ENCODE results near the gene CACNA1F. TPM values are rescaled to one million over a fixed set of nuclear protein-coding genes. Genes with fewer than 3 reads are reported as not detected.
A peak's percentile ranks its signal among the peaks of the same experiment; 100 is the strongest.

Gene CACNA1F
- polyA plus RNA-seq, 3 donors, result 0.73 TPM; not detected in 2

DNA sequence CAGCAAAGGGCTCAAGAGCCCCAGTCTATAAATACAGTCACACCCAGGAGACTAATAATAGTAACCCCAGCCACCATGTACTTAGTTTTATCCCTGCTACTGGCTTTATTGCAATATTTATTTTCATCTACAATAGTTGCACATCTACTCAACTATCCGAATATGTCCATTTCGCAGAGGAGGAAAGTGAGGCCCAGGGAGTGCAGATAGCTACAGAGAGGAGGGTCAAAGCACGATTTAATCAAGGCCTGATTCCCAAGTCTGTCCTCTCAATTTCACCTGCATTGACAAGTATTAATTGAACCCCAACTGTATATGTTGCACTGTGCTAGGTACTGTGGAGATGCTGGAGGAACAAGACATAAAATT is 65.4 kb downstream of the CACNA1F start:
- Histone ChIP-seq H3K4me2 (replicated peaks; ENCODE audit: extremely low read depth, low read length, poor library complexity, severe bottlenecking) (peak overlapping the region; percentile 76), H3K79me2 (ENCODE audit: insufficient read depth, low read length) (peaks cover 26% of the 10 kb centered on the region), H3K4me3 (replicated peaks in 1 of 3; ENCODE audit: low read depth in 2 of 3, low read length in 3 of 3) (peak overlapping the region; percentile 23 to 69 (median 53)), H3K9ac (ENCODE audit: insufficient read depth, low read length, poor library complexity, severe bottlenecking) (peak overlapping the region; percentile 83), H3K36me3 (replicated peaks in 1 of 2; ENCODE audit: control insufficient read depth in 1 of 2, insufficient read depth in 2 of 2, low read length in 2 of 2) (no peaks in the 10 kb centered on the region), H3K27me3 (ENCODE audit: control insufficient read depth in 2 of 2, insufficient read depth in 2 of 2, low read length in 2 of 2) (no peaks in the 10 kb centered on the region), H3K9me3 (replicated peaks in 1 of 2; ENCODE audit: control insufficient read depth in 1 of 2, insufficient read depth in 1 of 2, low read length in 2 of 2) (no peaks in the 10 kb centered on the region), H4K20me1 (ENCODE audit: insufficient read depth, low read length) (peaks cover 3% of the 10 kb centered on the region), H2AFZ (ENCODE audit: insufficient read depth, low read depth, low read length, poor library complexity, severe bottlenecking) (no peak overlapping the region), H3K4me1 (ENCODE audit: control insufficient read depth in 1 of 2, insufficient read depth in 2 of 2, low read length in 2 of 2) (peaks cover 64 to 68% of the 10 kb centered on the region in 2 donors), H3K27ac (ENCODE audit: low read depth in 1 of 2, low read length in 2 of 2) (peak overlapping the region; percentile 91 to 96)
- Mint-ChIP-seq H3K27me3 (ENCODE audit: low read depth in 3 of 3) (peaks cover 0 to 2% (median 0%) of the 10 kb centered on the region in 3 donors), H3K27ac (peak overlapping the region; percentile 95 to 99 (median 98)), H3K4me3 (peak overlapping the region; percentile 79 to 92), H3K9me3 (peaks cover 0 to 47% (median 19%) of the 10 kb centered on the region in 7 donors), H3K36me3 (no peaks in the 10 kb centered on the region), H3K4me1 (peaks cover 54% of the 10 kb centered on the region)
- TF ChIP-seq CTCF (IDR thresholded peaks at IDR 0.05), result no peak
- DNase-seq, result no peak
- no CpG with 5 or more reads among the region's 3 CpGs for WGBS (ENCODE audit: insufficient coverage)
- intact Hi-C loops (cut with micrococcal nuclease), result no loop called here

GRCh38 chrX:49166914-49167739 is 66.0 kb downstream of the CACNA1F start:
- no peaks in the 10 kb centered on the region for H3K36me3 ChIP-seq (replicated peaks in 1 of 2; ENCODE audit: control insufficient read depth in 1 of 2, insufficient read depth in 2 of 2, low read length in 2 of 2)
- H3K4me1 ChIP-seq (ENCODE audit: control insufficient read depth in 1 of 2, insufficient read depth in 2 of 2, low read length in 2 of 2), result peaks cover 61 to 66% of the 10 kb centered on the region in 2 donors
- intact Hi-C loops (cut with micrococcal nuclease), result no loop called here

More at GRCh38 chrX:49166914-49167739, 66.0 kb downstream of the CACNA1F start:
- Histone ChIP-seq H3K27me3 (ENCODE audit: control insufficient read depth in 2 of 2, insufficient read depth in 2 of 2, low read length in 2 of 2) (no peaks in the 10 kb centered on the region), H2AFZ (ENCODE audit: insufficient read depth, low read depth, low read length, poor library complexity, severe bottlenecking) (no peak overlapping the region), H4K20me1 (ENCODE audit: insufficient read depth, low read length) (no peaks in the 10 kb centered on the region), H3K27ac (ENCODE audit: low read depth in 1 of 2, low read length in 2 of 2) (peak overlapping the region; percentile 91 to 96), H3K9me3 (replicated peaks in 1 of 2; ENCODE audit: control insufficient read depth in 1 of 2, insufficient read depth in 1 of 2, low read length in 2 of 2) (no peaks in the 10 kb centered on the region), H3K9ac (ENCODE audit: insufficient read depth, low read length, poor library complexity, severe bottlenecking) (peak overlapping the region; percentile 83), H3K4me2 (replicated peaks; ENCODE audit: extremely low read depth, low read length, poor library complexity, severe bottlenecking) (peak overlapping the region; percentile 76), H3K4me3 (replicated peaks in 1 of 3; ENCODE audit: low read depth in 2 of 3, low read length in 3 of 3) (peak overlapping the region; percentile 23 to 69 (median 53)), H3K79me2 (ENCODE audit: insufficient read depth, low read length) (peaks cover 20% of the 10 kb centered on the region)
- WGBS (ENCODE audit: insufficient coverage), result 0% methylated on average over 12 of the region's 35 CpGs
- peaks cover 54% of the 10 kb centered on the region for H3K4me1 Mint-ChIP-seq
- TF ChIP-seq CTCF (IDR thresholded peaks at IDR 0.05), result no peak
- peaks cover 0 to 46% (median 18%) of the 10 kb centered on the region in 7 donors for H3K9me3 Mint-ChIP-seq
- peak overlapping the region; percentile 95 to 99 (median 98) for H3K27ac Mint-ChIP-seq
- H3K27me3 Mint-ChIP-seq (ENCODE audit: low read depth in 3 of 3), result peaks cover 0 to 2% (median 0%) of the 10 kb centered on the region in 3 donors
- peak overlapping the region; percentile 79 to 92 for H3K4me3 Mint-ChIP-seq
- peak; percentile 84 to 89 (median 86) for DNase-seq
- no peaks in the 10 kb centered on the region for H3K36me3 Mint-ChIP-seq
